Upper lobe of right lung (tissue), 1 donor: ENCODE results near the gene CFAP69. TPM values are rescaled to one million over a fixed set of nuclear protein-coding genes. Genes with fewer than 3 reads are reported as not detected.

Experiments used
- ATAC-seq: fragments of 200-7000 bp; cut with Tn5 transposase; one replicate; pipeline ENCODE4 v1.9.1; 2020; ENCODE audit warnings: mild to moderate bottlenecking, moderate library complexity
- DNase-seq: peaks from one replicate; pipeline ENCODE4 v3.0.0-alpha.2; 2020
- H3K27ac ChIP-seq: fragments of 200-600 bp; one replicate; pipeline ENCODE4 v1.8.0; 2022
- H3K27me3 ChIP-seq: fragments of 200-600 bp; one replicate; pipeline ENCODE4 v1.8.0; 2022; ENCODE audit warnings: mild to moderate bottlenecking
- H3K36me3 ChIP-seq: fragments of 200-600 bp; one replicate; pipeline ENCODE4 v1.8.0; 2022
- H3K4me1 ChIP-seq: fragments of 200-600 bp; one replicate; pipeline ENCODE4 v1.8.0; 2022
- H3K4me3 ChIP-seq: fragments of 200-600 bp; one replicate; pipeline ENCODE4 v1.8.0; 2022; ENCODE audit warnings: mild to moderate bottlenecking
- H3K9me3 ChIP-seq: fragments of 200-600 bp; one replicate; pipeline ENCODE4 v1.8.0; 2022
- CTCF ChIP-seq: fragments of 200-600 bp; IDR thresholded peaks from one replicate; pipeline ENCODE4 v1.8.0; 2022; ENCODE audit warnings: antibody characterized with exemption
- intact Hi-C: fragments of 100-400 bp; cut with DNase I; formaldehyde crosslinking; loops from one replicate; pipeline ENCODE4 v1.11.0; 2022
- total RNA-seq: library from RNA; stranded (reverse); fragmentation: NEBNext Ultra II Directional; extraction: Animal tissue kit (Norgen Biotek cat#: 25700); gene quantifications from one replicate; pipeline ENCODE4 v1.2.1, GENCODE V29; 2021
- donor health status: DM: no; HTN: yes; CAD: no; lungs with severe emphysema.

The CFAP69 gene
- total RNA-seq, 1 donor from 2014 or later, result 3.0 TPM

DNA sequence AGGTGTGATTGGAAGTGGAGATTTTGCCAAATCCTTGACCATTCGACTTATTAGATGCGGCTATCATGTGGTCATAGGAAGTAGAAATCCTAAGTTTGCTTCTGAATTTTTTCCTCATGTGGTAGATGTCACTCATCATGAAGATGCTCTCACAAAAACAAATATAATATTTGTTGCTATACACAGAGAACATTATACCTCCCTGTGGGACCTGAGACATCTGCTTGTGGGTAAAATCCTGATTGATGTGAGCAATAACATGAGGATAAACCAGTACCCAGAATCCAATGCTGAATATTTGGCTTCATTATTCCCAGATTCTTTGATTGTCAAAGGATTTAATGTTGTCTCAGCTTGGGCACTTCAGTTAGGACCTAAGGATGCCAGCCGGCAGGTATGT is 19.8 kb upstream of the CFAP69 start:
- ATAC-seq, result no peak
- H3K27me3 ChIP-seq, result no peaks in the 10 kb centered on the region
- no peaks in the 10 kb centered on the region for H3K9me3 ChIP-seq
- no peak for TF ChIP-seq CTCF
- H3K4me1 ChIP-seq, result no peaks in the 10 kb centered on the region
- H3K4me3 ChIP-seq, result no peak overlapping the region
- intact Hi-C loops, result no loop called here
- H3K27ac ChIP-seq, result no peak overlapping the region
- no peak for DNase-seq
- H3K36me3 ChIP-seq, result peaks cover 11% of the 10 kb centered on the region

DNA sequence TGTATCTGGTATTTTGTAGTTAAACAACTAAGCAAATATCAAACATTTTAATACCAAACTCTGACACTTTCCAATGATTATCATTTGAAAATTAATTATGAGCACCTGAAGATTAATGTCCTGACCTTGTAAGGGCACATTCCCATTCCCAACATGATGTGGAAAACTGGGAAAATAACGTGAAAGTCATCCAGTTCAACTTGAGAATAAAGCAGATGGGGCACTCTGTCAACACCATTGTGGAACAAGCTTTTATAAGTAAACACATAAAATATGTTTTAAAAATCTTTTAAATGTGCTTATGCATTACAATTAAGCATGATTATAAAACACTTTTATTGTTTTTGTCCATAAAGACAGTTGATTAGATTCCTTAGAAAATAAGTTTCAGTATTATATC is 19.4 kb upstream of the CFAP69 start:
- TF ChIP-seq CTCF, result no peak
- no peak overlapping the region for H3K4me3 ChIP-seq
- no peak overlapping the region for H3K27ac ChIP-seq
- H3K9me3 ChIP-seq, result no peaks in the 10 kb centered on the region
- ATAC-seq (no peak), DNase-seq (no peak)
- no peaks in the 10 kb centered on the region for H3K4me1 ChIP-seq
- no peaks in the 10 kb centered on the region for H3K27me3 ChIP-seq
- H3K36me3 ChIP-seq, result peaks cover 11% of the 10 kb centered on the region
- intact Hi-C loops, result no loop called here

DNA sequence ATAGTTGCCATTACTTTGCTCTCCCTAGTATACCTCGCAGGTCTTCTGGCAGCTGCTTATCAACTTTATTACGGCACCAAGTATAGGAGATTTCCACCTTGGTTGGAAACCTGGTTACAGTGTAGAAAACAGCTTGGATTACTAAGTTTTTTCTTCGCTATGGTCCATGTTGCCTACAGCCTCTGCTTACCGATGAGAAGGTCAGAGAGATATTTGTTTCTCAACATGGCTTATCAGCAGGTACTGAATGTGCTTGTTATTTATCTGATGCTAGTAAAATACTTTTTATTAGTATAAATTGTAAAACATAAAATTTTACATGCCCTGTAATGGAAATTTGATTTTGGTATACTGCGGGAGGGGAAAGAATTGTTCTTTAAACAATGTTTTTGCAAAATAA is 17.7 kb upstream of the CFAP69 start:
- DNase-seq, result no peak
- Histone ChIP-seq H3K36me3 (peaks cover 11% of the 10 kb centered on the region), H3K4me3 (no peak overlapping the region), H3K27me3 (no peaks in the 10 kb centered on the region), H3K27ac (no peak overlapping the region), H3K4me1 (no peaks in the 10 kb centered on the region), H3K9me3 (no peaks in the 10 kb centered on the region)
- TF ChIP-seq CTCF, result no peak
- no peak for ATAC-seq
- intact Hi-C loops, result no loop called here

DNA sequence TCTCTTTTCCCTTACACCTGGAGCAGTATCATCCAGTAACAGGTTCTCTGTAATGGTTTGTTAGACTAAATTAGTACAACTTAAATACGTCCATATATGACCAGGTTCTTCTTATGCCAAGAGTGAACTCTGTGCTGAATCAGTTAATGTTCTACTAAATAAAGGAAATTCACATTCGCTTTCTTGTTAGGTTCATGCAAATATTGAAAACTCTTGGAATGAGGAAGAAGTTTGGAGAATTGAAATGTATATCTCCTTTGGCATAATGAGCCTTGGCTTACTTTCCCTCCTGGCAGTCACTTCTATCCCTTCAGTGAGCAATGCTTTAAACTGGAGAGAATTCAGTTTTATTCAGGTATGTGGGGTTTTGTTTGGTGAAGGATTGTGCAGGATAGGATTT is 15.3 kb upstream of the CFAP69 start:
- Histone ChIP-seq H3K4me3 (no peak overlapping the region), H3K36me3 (peaks cover 11% of the 10 kb centered on the region), H3K27me3 (no peaks in the 10 kb centered on the region), H3K27ac (no peak overlapping the region), H3K4me1 (no peaks in the 10 kb centered on the region), H3K9me3 (no peaks in the 10 kb centered on the region)
- no peak for DNase-seq
- no peak for TF ChIP-seq CTCF
- no peak for ATAC-seq
- intact Hi-C loops, result no loop called here

DNA sequence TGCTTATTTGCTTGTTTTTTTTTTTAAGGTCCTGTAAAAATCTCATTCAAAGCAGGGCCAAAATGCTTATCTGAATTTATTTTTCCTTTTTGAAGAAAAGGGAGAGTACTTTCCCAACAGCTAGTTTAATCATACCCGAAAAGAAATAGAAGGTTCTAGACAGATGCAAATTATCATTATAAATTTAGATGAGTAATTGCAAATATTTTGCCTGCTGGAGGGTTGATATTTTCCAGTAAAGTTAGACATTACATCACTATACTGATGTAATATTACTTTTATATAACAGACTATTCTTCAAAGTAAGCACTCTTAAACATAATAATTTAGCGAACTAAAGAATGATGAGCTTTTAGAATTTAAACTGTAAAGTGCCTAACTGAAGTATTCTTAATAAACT is 14.1 kb upstream of the CFAP69 start:
- Histone ChIP-seq H3K4me3 (no peak overlapping the region), H3K9me3 (no peaks in the 10 kb centered on the region), H3K36me3 (peaks cover 11% of the 10 kb centered on the region), H3K27ac (no peak overlapping the region), H3K27me3 (no peaks in the 10 kb centered on the region), H3K4me1 (no peaks in the 10 kb centered on the region)
- no peak for DNase-seq
- TF ChIP-seq CTCF, result no peak
- no peak for ATAC-seq
- intact Hi-C loops, result no loop called here

DNA sequence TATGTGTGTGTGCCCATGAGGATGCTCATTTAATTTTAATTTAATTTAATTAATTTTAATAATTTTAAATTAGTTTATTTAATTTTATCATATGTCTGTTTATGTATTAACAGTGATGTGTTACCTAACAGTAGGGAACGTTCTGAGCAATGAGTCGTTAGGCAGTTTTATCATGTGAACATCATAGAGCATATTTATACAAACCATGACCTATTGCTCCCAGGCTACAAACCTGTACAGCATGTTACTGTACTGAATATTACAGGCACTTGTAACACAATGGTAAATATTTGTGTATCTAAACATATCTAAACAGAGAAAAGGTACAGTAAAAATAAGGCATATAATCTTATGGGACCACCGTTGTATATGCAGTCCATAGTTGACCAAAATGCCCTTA is 13.7 kb upstream of the CFAP69 start:
- H3K9me3 ChIP-seq, result no peaks in the 10 kb centered on the region
- no peak for TF ChIP-seq CTCF
- peaks cover 11% of the 10 kb centered on the region for H3K36me3 ChIP-seq
- H3K4me1 ChIP-seq, result no peaks in the 10 kb centered on the region
- intact Hi-C loops, result no loop called here
- no peak overlapping the region for H3K4me3 ChIP-seq
- H3K27ac ChIP-seq, result no peak overlapping the region
- no peaks in the 10 kb centered on the region for H3K27me3 ChIP-seq
- ATAC-seq (no peak), DNase-seq (no peak)
